GM18502 (cell line): Measurements from ENCODE around the gene RABGAP1L.
"Not testable (repeated sequence)": the region's sequence is repeated elsewhere in the genome, so short reads cannot be mapped to it uniquely, and the experiment has no call there.

Source experiments
- ATAC-seq: cut with Tn5 transposase; IDR thresholded peaks from one replicate; pipeline ENCODE4 v1.9.1; 2021; ENCODE audit warnings: mild to moderate bottlenecking; ENCODE audit not compliant: unreplicated experiment, poor library complexity

The RABGAP1L gene

DNA sequence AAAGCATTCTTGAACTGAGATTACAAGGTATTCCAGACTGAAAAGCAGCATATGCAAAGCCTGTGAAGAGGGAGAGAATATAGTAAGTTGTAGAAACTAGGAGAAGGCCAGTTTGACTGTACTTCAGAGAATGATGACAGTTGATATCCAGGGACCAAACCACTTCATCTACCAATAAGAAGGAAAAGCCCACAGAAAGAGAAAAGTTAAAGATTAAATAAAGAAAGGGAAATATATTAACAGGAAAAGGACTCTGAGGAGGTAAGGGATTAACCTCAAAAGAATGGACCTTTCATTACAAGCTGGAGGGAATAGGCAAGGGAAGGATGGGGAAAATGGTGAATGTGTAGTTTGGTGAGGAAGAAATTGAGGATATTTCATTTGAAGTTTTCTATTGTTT lies 660.3 kb downstream of the RABGAP1L start:
- no peak for ATAC-seq

DNA sequence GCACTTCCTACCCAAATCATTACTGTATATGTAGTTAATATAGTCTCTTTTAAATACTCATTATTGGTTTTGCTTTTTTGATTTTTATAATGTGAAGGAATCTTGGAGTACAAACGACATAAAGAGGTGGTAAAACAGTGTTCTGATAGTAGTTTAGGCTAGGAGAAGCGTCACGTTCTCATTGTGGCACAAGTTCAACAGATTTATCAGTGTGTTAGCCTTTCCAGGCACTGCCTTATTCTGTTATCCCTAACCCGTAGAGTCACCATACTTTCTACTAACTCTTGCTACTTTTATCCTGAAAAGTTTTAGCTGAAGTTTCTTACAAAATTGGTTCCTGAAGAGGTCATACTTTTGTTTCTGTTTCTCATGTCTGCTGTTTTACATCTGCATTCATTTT lies 665.8 kb downstream of the RABGAP1L start:
- no peak for ATAC-seq

DNA sequence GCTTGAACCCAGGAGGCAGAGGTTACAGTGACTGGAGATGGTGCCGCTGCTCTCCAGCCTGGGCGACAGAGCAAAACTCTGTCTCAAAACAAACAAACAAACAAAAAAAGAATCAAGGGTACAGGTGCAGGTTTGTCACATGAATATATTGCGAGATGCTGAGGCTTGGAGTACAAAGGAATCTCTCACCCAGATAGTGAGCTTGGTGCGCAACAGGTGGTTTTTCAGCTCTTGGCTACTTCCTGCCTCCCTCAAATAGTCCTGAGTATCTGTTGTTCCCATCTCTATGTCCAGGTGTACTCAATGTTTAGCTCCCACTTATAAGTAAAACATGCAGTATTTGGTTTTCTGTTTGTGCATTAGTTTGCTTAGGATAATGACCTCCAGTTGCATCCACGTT lies 666.5 kb downstream of the RABGAP1L start:
- ATAC-seq, result no peak

DNA sequence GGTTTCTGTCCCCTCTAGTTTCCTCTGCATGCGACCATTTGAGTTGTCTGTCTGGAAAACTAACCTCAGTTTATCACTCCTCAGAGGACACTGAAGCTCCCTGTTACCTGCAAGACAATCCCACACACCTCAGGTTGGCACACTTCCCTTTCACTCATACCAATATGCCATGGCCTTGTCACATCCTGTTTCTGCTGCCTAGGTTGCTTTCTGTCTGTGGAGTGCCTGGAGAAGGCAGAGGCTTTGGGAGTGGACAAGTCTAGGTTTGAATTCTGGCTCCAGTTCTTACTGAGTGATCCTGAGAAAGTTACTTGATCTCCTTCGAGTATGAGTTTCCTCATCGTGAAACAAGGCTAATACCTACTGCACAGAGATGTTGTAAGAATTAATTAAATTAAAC lies 668.9 kb downstream of the RABGAP1L start:
- ATAC-seq, result no peak

DNA sequence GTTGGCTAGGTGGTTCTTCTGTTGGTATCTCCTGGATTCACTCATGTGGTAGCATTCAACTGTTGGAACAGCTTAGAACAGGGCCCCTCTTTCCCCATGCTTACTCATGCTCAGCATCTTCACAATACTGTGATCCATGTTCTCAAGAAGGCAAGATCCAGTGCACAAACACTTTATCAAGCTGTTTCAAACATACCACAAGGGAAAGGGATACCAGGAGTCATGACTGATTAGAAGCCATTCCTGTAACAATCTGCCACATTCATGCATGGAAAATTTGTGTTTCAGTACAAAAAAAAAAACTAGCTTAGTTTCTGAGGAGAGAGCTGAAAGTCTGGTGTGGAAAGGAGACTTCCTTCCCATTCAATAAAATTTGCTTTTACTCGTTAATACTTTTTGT lies 670.7 kb downstream of the RABGAP1L start:
- no peak for ATAC-seq

DNA sequence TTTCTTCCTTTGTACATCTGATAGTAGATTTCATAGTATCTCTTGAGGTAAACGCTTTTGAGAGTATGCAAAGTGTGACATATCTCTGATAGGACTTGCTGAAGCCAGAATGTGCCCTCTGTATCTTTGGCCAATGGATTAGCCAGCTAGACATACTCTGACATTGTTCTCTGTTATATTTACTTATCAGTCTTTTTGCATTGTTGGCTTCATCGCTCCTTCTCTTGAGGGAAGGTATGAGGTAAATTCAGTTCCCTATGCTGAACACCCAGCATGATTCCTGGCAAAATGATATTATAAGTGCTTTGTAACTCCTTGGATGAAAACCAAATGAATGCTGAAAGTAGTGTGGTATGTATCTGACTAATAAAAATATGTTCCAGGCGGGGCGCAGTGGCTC lies 677.2 kb downstream of the RABGAP1L start:
- ATAC-seq, result no peak

DNA sequence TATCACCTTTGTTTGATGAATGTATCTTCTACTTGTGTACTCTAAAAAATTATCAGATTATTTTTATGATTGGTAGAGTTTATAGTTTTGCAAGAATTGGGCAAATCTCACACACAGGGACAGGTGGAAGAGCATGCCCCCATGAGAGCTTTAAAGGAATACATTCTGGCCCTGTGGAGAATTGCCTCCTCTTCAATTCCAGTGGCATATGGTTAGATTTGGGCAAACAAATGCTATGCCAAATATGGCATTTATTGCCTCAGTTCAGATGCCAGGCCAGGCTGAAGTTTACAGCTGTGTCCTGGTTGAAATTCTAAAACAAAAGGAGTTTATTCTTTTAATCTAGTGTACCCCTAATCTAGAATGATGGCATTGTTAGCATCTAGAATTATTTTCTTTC lies 678.1 kb downstream of the RABGAP1L start:
- no peak for ATAC-seq

DNA sequence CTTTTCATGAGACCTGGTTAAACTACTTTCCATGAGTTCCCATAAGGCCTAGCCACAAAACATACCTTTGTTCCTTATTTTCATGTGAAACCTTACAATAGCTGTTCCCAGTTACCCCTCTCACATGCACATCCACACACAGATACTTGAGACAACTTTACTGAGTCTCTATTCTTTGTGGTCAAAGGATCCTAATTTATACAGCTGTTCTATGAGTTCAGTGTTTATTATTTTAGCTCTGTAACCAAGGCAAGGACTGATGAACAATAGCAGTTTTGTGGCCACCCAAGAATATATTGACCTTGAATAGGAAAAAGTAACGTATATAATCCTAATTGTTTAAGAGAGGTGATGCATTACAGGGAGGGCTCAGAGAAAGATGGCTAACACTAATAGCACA lies 679.9 kb downstream of the RABGAP1L start:
- no peak for ATAC-seq

DNA sequence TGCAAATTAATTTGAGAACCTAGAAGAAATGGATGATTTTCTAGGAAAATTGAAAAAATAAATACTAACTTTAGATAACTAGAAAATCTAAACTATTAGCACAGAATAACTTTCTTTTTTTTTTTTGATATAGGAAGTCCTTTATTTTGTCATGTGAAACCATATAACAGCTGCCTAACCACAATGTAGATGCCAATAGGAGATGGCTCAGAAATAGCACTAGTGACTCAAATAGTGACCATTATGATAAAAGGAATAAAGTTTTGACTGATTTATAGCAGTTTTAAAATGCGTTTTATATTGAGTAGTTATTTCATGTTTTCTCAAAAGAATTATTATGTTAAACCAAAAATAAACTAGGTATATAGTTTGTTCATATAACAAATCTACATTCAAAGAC lies 682.4 kb downstream of the RABGAP1L start:
- no peak for ATAC-seq

DNA sequence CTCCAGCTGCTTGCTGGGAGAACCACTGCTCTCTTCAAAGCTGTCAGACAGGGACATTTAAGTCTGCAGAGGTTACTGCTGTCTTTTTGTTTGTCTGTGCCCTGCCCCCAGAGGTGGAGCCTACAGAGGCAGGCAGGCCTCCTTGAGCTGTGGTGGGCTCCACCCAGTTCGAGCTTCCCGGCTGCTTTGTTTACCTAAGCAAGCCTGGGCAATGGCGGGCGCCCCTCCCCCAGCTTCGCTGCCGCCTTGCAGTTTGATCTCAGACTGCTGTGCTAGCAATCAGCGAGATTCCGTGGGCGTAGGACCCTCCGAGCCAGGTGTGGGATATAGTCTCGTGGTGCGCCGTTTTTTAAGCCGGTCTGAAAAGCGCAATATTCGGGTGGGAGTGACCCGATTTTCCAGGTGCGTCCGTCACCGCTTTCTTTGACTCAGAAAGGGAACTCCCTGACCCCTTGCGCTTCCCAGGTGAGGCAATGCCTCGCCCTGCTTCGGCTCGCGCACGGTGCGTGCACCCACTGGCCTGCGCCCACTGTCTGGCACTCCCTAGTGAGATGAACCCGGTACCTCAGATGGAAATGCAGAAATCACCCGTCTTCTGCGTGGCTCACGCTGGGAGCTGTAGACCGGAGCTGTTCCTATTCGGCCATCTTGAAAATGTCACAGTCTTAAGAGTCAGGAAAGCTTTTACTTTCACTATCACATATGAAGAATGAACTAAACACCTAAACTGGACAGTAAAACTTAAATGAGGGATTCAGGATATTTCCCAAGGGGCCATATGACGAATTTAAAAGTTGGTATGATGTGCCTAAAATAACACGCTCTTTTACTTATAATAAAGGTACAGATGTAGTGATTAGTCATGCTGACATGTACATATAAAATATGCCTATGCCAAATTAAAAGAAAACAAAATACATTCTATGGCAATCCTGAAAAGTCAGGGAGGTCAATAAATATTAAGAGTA lies 689.6 kb downstream of the RABGAP1L start:
- ATAC-seq, result not testable (repeated sequence)

DNA sequence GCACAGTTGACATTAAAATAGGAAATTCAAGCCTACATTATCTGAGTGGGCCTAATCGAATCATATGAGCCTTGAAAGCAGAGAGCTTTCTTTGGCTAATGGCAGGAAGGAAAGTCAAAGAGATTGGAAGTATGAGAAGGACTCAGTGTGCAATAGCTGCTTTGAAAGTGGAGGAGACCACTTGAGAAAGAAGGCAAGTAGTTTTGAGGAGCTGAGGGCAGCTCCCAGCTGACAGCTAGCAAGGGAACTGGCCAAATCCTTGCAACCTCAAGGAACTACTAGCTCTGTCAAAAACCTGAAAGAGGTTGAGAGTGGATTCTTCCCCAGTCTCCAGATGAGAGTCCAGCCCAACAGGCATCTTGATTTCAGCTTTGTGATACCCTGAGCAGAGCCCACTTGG lies 691.4 kb downstream of the RABGAP1L start:
- ATAC-seq, result no peak

DNA sequence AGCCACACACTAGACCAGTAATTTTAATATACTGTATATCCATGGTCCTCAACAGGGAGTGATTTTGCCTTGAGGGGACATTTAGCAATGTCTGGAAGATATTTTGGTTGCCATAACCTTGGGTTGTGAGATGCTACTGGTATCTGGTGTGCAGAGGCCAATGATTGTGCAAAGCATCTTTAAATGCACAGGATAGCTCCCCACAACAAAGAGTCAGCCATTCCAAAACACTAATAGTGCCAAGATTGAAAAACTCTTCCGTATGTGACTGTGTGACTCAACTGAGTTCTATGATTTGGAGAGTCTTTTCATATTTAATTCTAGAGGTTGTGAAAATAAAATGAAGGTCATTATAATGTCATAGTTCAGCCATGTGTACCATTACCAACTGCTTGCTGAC lies 699.0 kb downstream of the RABGAP1L start:
- no peak for ATAC-seq

DNA sequence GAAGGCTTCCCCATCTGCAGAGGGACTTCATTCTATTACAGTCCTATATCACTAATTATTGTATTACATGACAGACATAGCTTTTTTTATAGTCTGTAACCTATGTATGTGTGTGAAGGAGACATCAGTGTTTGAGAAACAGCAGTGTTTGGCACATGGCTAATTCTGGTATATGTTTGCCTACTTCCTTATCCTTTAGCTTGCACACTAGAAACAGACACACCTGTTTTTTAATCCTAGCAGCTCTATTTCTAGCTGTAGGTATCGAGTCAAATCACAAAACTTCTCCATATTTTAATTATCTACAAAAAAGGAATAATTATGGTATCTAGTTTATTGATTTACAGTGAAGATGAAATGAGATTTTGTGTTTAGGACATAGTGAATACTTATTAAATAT lies 711.0 kb downstream of the RABGAP1L start:
- no peak for ATAC-seq

DNA sequence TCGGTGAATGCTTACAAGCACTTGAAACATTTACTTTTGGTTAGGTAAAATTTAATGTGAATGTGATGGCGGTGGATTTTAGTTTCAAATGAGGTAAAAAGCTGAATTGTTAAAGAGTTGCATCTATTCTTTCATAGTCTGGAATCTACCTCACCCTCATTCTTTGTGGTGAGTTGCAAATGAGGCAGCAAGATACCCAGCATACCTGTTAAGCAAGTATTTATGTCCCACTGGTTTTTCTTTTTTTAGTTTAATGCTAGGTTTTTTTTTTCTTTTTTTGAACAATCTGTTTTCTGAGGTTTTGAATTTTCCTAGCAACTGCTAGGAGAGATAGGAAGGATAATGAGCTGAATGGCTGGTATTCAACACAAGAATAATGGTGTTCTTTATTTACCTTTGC lies 712.6 kb downstream of the RABGAP1L start:
- no peak for ATAC-seq

DNA sequence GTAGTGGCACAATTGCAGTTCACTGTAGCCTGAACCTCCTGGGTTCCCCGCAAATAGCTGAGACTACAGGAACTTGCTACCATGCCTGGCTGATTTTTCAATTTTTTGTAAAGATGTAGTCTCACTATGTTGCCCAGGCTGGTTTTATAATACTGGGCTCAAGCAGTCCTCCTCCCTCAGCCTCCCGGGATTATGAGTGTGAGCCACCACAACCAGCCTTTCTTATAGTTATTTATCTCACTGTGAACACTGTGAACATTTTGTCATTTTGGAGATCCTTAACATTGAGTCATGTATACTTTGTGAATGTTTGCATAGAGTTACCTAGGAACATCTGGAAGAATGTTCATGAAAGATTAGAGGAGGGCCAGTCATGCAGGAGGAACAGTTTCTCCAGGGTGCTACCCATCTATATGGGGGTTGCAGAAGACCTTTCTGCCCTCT lies 713.3 kb downstream of the RABGAP1L start:
- ATAC-seq, result no peak

DNA sequence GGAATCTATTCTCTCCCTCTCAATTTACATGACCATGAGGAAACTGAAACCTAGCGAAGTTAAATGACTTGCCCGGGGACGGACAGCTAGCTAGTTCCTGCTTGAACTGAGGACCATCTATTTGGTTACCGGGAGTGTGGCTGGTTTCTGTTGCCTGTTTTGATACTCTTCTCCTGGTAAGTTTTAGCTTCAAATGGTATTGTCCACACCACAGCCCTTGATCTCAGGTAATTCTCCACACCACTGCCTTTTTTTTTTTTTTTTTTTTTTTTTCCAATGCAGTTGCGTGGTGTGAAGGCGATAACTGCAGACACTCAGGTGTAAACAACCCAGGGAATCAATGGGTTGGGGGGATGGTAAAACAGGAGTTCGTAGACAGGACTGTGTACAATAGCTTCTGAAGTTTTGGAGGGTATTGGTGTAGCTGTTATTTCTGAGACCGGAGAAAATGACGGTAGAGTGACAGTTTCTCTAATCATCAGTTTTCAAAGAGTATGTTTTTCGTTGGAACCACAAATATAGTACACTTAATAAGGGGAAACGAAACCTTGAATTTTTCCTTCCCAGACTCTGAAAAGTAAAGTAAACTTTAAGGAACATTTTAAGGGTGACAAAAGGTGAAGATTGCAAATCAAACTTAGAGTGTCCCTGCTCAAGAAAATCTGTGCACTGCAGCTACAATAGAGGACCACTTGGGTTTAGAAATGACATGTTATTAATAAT lies 715.2 kb downstream of the RABGAP1L start:
- peak; percentile 79 for ATAC-seq

DNA sequence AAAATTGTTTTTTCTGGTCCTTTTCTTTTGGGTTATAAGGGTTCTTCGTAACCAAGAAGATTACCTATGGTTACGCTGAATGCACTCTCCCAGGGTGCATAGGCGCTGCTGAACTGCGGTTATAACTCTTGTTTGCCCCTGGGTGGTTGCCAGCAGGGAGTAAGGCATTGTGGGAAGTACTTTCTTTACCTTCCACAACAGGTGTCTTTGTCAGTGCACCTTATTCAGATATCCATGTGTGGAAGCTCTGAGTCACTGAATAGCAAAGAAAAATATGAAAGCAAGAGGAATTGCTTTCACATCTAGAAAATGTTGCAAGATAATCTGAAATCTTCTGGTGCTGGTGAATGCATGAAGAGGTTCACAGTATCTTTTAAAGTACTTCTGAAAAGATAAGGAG lies 716.0 kb downstream of the RABGAP1L start:
- no peak for ATAC-seq

DNA sequence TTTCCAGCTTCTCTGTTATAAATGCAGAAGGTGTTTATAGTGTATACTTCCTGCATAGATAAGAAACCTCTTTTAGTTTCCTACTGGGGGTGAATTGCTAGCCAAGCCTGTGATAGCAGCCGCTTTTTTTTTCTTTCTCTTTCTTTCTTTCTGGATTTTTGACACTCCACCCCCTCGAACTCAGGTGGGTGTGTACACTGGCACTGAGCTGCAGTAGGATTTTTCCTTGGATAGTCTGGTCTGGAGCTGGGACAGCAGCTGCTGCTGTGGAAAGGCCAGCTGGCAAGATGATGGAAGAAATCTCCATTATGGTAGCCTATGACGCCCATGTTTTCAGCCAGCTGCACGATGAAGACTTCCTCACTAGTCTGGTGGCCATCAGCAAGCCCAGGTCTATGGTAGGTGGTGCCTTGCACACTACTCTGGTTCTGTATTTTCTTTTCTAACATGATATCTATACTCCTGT lies 717.9 kb downstream of the RABGAP1L start:
- ATAC-seq, result no peak

DNA sequence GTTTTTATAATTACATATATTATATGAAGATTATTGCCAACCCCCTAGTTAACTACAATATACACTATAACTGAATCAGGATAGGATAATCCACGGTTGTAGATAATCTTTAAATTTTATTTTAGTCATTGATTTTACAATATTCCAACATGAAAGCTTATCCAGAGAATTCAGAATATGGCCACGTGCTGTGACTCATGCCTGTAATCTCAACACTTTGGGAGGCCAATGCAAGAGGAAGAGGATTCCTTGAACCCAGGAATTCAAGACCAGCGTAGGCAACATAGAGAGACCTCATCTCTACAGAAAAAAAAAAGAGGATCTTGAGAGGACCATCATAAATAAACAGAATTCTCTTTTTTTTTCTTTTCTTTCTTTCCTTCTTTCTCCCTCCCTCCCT lies 720.9 kb downstream of the RABGAP1L start:
- no peak for ATAC-seq

DNA sequence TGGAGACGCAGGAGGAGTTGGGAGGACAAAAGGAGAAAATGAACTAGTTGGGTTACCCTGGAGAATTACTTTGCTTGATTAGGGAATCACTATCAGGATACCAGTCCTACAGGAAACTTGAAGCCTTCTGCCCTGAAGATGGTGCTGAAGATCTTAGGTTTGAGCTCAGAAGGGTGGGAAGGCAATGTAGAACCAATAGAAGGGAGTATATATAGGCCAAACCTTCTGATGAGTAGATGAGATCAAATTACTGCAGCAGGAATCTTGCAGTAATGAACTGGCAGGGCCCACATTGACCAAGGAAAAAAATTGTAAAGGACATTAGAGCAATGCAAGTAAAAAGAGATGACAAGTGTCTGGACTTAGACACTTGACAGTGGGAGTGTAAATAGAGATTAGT lies 724.1 kb downstream of the RABGAP1L start:
- ATAC-seq, result no peak

DNA sequence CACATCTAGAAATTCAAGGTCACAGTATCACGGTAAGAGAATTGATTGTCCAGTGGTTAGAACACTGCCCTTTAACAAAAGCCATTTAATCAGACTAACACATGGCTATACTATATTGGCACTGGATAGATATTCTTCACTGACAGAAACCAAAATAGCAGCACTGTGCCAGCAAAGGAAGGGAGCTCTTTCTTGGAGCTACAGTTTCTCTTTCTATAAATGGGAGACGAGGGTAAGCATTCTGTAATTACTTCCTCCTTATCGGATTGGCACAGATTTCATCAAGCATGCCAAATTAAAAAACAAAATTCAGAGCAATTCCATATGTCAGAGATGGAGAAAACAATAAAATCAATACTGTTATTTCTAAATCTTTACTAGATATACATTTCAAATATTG lies 724.7 kb downstream of the RABGAP1L start:
- no peak for ATAC-seq
